WTC11 (cell line): ENCODE data around the gene EMILIN1. TPM values are rescaled to one million over a fixed set of nuclear protein-coding genes. Genes with fewer than 3 reads are reported as not detected.

ENCODE experiments used
- ATAC-seq: fragments of 200-7000 bp; cut with Tn5 transposase; 2 replicates; pipeline ENCODE4 v1.10.0; 2021; ENCODE audit warnings: mild to moderate bottlenecking, moderate library complexity
- CTCF ChIA-PET: fragments of 300-600 bp; sonication (Branson Sonifier 250); formaldehyde crosslinking; loops from one replicate; lab custom pipeline; 2021; ENCODE audit warnings: antibody characterized with exemption; lab: Charles Lee
- POLR2A ChIA-PET: fragments of 350-600 bp; sonication (Branson Sonifier 250); formaldehyde crosslinking; loops from one replicate; lab custom pipeline; 2021; ENCODE audit warnings: antibody characterized with exemption; lab: Charles Lee
- DNase-seq: peaks from one replicate; pipeline ENCODE4 v3.0.0; 2021; ENCODE audit warnings: low spot score
- H3K27ac Mint-ChIP-seq: 2 replicates; pipeline ENCODE4 v1.8.0; 2021; ENCODE audit warnings: mixed read lengths
- H3K27me3 Mint-ChIP-seq: 2 replicates; pipeline ENCODE4 v1.8.0; 2021; ENCODE audit warnings: low read depth, mild to moderate bottlenecking, moderate library complexity, mixed read lengths
- H3K36me3 Mint-ChIP-seq: 2 replicates; pipeline ENCODE4 v1.8.0; 2021; ENCODE audit warnings: mixed read lengths
- H3K4me1 Mint-ChIP-seq: 2 replicates; pipeline ENCODE4 v1.8.0; 2022; ENCODE audit warnings: mixed read lengths
- H3K4me3 Mint-ChIP-seq: 2 replicates; pipeline ENCODE4 v1.8.0; 2021; ENCODE audit warnings: mild to moderate bottlenecking, moderate library complexity, mixed read lengths
- H3K9me3 Mint-ChIP-seq: 2 replicates; pipeline ENCODE4 v1.8.0; 2021; ENCODE audit warnings: mixed read lengths
- GABPB1 ChIP-seq: sonication (generic); formaldehyde crosslinking; IDR thresholded peaks from 2 replicates; pipeline ENCODE4 v1.8.1; 2023; ENCODE audit warnings: mild to moderate bottlenecking, missing genetic modification reagents
- GRHL2 ChIP-seq: fragments of 250-450 bp; sonication (Bioruptor Pico); IDR thresholded peaks from 2 replicates; pipeline ENCODE4 v1.8.0; 2022; ENCODE audit warnings: mild to moderate bottlenecking, moderate library complexity; ENCODE audit not compliant: insufficient replicate concordance, severe bottlenecking
- MXD4 ChIP-seq: fragments of 250-450 bp; sonication (Bioruptor Pico); IDR thresholded peaks from 2 replicates; pipeline ENCODE4 v1.8.0; 2021; ENCODE audit warnings: mild to moderate bottlenecking, moderate library complexity, borderline replicate concordance
- OVOL2 ChIP-seq: fragments of 250-450 bp; sonication (Bioruptor Pico); IDR thresholded peaks from 2 replicates; pipeline ENCODE4 v1.9.0; 2021; ENCODE audit warnings: mild to moderate bottlenecking, borderline replicate concordance
- TEAD1 ChIP-seq: sonication (generic); formaldehyde crosslinking; IDR thresholded peaks from 2 replicates; pipeline ENCODE4 v1.8.0; 2022; ENCODE audit warnings: mild to moderate bottlenecking, missing genetic modification reagents
- TEAD4 ChIP-seq: sonication (generic); formaldehyde crosslinking; IDR thresholded peaks from 2 replicates; pipeline ENCODE4 v1.8.0; 2022; ENCODE audit warnings: mild to moderate bottlenecking, missing genetic modification reagents
- ZNF121 ChIP-seq: sonication (generic); formaldehyde crosslinking; IDR thresholded peaks from 2 replicates; pipeline ENCODE4 v1.8.0; 2023; ENCODE audit warnings: missing genetic modification reagents
- ZNF219 ChIP-seq: sonication (generic); formaldehyde crosslinking; IDR thresholded peaks from 2 replicates; pipeline ENCODE4 v1.8.0; 2023; ENCODE audit warnings: missing genetic modification reagents, mild to moderate bottlenecking, borderline replicate concordance
- total RNA-seq: library from RNA; stranded (reverse); gene quantifications from 3 replicates; pipeline ENCODE4 v1.2.3, GENCODE V29; 2021
- TF ChIP-seq, protein P1 (sequence below): fragments of 250-450 bp; sonication (Bioruptor Pico); IDR thresholded peaks from 2 replicates; pipeline ENCODE4 v1.9.0; 2021; ENCODE audit warnings: mild to moderate bottlenecking, borderline replicate concordance
- TF ChIP-seq, protein P2 (sequence below): fragments of 250-450 bp; sonication (Bioruptor Pico); IDR thresholded peaks from 2 replicates; pipeline ENCODE4 v2.1.2; 2022; ENCODE audit warnings: mild to moderate bottlenecking, moderate library complexity
- TF ChIP-seq, protein P3 (sequence below): sonication (generic); formaldehyde crosslinking; IDR thresholded peaks from 2 replicates; pipeline ENCODE4 v1.8.1; 2022; ENCODE audit warnings: low read depth, missing genetic modification reagents, borderline replicate concordance
- TF ChIP-seq, protein P4 (sequence below): sonication (generic); formaldehyde crosslinking; IDR thresholded peaks from 2 replicates; pipeline ENCODE4 v1.8.0; 2022; ENCODE audit warnings: mild to moderate bottlenecking, missing genetic modification reagents
- TF ChIP-seq, protein P5 (sequence below): sonication (generic); formaldehyde crosslinking; IDR thresholded peaks from 2 replicates; pipeline ENCODE4 v1.8.1; 2023; ENCODE audit warnings: mild to moderate bottlenecking, missing genetic modification reagents, moderate library complexity
- TF ChIP-seq, protein P6 (sequence below): fragments of 250-450 bp; sonication (Bioruptor Pico); IDR thresholded peaks from 2 replicates; pipeline ENCODE4 v1.9.0; 2021; ENCODE audit warnings: moderate library complexity, mild to moderate bottlenecking, inconsistent platforms, borderline replicate concordance

The EMILIN1 gene
- total RNA-seq, 1 experiment from 2014 or later: 3.5 TPM

DNA sequence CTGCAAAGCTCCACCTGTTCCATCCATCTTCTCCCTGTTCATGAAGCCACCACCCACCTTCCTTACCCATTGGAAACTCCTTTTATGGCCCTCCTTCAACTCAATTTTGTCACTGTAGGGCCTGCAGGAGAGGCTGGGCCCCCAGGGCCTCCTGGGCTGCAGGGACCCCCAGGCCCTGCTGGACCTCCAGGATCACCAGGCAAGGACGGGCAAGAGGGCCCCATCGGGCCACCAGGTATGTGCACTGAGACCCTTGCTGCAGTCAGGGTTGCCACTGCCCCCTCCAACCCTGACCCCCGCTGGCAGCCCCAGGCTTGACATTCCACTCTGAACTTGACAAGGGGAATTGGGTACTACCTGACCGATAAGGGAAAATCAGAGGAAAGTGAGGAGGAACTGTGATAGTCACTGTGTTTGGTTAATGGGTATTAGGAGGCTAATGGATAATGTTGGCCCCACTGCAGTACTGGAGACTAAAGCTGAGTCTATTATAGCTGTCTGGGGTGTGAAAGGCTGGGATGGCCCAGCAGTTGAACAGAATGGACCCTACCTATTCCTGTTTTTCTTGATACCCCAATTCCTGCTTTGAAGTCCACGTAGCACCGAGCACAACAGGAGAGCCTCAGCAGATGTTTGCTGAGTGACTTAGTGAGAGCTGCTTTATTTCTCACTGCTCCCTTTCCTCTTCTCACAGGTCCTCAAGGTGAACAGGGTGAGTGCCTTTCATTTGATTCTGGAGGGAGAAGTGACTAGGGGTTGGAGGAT, 6.1 kb downstream of the EMILIN1 start (continued):
- TF ChIP-seq OVOL2: no peak

DNA sequence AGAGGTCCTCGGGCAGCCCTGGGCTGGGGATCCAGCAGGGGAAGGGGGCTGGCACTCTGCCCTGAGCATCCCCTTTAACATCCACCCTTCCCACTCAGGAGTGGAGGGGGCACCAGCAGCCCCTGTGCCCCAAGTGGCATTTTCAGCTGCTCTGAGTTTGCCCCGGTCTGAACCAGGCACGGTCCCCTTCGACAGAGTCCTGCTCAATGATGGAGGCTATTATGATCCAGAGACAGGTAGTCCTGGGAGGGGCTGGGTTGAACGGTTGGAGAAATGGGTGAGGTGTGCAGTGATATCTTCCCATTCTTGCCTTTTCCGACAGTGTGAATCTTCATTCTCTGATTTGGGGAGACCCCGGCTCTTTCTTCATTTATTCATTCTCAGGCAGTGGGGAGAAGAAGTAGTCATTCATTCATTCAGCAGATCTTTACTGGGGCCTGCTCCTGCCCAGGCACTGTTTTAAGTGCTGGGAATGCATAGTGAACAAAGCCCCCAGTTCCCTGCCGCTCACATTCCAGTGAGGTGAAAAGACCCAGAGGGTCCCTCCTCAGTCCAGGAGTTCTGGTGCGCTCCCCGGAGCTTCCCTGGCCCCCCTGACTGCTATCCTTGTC, 6.8 kb downstream of the EMILIN1 start:
- no peak for ATAC-seq
- Mint-ChIP-seq H3K9me3 (no peaks in the 10 kb centered on the region), H3K27ac (no peak overlapping the region), H3K4me3 (peak overlapping the region; percentile 70), H3K36me3 (no peaks in the 10 kb centered on the region), H3K27me3 (peaks cover 23% of the 10 kb centered on the region), H3K4me1 (peaks cover 27% of the 10 kb centered on the region)
- ChIA-PET CTCF (interaction anchor here (0.6 to 6.4 kb wide), 7 partner anchors 12 to 195 kb away, joined by 3 to 50 read pairs (median 4); partner anchors contain the start of genes AGBL5 and OST4), POLR2A (interaction anchor here (0.9 to 2.4 kb wide), 2 partner anchors 13 to 33 kb away, joined by 3 to 9 read pairs; partner anchors contain the start of gene OST4)
- TF ChIP-seq, protein P1, sequence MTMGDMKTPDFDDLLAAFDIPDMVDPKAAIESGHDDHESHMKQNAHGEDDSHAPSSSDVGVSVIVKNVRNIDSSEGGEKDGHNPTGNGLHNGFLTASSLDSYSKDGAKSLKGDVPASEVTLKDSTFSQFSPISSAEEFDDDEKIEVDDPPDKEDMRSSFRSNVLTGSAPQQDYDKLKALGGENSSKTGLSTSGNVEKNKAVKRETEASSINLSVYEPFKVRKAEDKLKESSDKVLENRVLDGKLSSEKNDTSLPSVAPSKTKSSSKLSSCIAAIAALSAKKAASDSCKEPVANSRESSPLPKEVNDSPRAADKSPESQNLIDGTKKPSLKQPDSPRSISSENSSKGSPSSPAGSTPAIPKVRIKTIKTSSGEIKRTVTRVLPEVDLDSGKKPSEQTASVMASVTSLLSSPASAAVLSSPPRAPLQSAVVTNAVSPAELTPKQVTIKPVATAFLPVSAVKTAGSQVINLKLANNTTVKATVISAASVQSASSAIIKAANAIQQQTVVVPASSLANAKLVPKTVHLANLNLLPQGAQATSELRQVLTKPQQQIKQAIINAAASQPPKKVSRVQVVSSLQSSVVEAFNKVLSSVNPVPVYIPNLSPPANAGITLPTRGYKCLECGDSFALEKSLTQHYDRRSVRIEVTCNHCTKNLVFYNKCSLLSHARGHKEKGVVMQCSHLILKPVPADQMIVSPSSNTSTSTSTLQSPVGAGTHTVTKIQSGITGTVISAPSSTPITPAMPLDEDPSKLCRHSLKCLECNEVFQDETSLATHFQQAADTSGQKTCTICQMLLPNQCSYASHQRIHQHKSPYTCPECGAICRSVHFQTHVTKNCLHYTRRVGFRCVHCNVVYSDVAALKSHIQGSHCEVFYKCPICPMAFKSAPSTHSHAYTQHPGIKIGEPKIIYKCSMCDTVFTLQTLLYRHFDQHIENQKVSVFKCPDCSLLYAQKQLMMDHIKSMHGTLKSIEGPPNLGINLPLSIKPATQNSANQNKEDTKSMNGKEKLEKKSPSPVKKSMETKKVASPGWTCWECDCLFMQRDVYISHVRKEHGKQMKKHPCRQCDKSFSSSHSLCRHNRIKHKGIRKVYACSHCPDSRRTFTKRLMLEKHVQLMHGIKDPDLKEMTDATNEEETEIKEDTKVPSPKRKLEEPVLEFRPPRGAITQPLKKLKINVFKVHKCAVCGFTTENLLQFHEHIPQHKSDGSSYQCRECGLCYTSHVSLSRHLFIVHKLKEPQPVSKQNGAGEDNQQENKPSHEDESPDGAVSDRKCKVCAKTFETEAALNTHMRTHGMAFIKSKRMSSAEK: no peak
- TF ChIP-seq, protein P2, sequence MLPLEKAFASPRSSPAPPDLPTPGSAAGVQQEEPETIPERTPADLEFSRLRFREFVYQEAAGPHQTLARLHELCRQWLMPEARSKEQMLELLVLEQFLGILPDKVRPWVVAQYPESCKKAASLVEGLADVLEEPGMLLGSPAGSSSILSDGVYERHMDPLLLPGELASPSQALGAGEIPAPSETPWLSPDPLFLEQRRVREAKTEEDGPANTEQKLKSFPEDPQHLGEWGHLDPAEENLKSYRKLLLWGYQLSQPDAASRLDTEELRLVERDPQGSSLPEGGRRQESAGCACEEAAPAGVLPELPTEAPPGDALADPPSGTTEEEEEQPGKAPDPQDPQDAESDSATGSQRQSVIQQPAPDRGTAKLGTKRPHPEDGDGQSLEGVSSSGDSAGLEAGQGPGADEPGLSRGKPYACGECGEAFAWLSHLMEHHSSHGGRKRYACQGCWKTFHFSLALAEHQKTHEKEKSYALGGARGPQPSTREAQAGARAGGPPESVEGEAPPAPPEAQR (CRISPR knock-in tag): no peak
- no peak for TF ChIP-seq MXD4 (CRISPR knock-in tag)
- TF ChIP-seq, protein P3, sequence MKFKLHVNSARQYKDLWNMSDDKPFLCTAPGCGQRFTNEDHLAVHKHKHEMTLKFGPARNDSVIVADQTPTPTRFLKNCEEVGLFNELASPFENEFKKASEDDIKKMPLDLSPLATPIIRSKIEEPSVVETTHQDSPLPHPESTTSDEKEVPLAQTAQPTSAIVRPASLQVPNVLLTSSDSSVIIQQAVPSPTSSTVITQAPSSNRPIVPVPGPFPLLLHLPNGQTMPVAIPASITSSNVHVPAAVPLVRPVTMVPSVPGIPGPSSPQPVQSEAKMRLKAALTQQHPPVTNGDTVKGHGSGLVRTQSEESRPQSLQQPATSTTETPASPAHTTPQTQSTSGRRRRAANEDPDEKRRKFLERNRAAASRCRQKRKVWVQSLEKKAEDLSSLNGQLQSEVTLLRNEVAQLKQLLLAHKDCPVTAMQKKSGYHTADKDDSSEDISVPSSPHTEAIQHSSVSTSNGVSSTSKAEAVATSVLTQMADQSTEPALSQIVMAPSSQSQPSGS (CRISPR knock-in tag): no peak
- TF ChIP-seq, protein P4, sequence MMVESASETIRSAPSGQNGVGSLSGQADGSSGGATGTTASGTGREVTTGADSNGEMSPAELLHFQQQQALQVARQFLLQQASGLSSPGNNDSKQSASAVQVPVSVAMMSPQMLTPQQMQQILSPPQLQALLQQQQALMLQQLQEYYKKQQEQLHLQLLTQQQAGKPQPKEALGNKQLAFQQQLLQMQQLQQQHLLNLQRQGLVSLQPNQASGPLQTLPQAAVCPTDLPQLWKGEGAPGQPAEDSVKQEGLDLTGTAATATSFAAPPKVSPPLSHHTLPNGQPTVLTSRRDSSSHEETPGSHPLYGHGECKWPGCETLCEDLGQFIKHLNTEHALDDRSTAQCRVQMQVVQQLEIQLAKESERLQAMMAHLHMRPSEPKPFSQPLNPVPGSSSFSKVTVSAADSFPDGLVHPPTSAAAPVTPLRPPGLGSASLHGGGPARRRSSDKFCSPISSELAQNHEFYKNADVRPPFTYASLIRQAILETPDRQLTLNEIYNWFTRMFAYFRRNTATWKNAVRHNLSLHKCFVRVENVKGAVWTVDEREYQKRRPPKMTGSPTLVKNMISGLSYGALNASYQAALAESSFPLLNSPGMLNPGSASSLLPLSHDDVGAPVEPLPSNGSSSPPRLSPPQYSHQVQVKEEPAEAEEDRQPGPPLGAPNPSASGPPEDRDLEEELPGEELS (CRISPR knock-in tag): no peak
- no peak for TF ChIP-seq GRHL2 (CRISPR knock-in tag)
- TF ChIP-seq GABPB1 (CRISPR knock-in tag): no peak
- no peak for TF ChIP-seq TEAD4 (CRISPR knock-in tag)
- TF ChIP-seq, protein P5, sequence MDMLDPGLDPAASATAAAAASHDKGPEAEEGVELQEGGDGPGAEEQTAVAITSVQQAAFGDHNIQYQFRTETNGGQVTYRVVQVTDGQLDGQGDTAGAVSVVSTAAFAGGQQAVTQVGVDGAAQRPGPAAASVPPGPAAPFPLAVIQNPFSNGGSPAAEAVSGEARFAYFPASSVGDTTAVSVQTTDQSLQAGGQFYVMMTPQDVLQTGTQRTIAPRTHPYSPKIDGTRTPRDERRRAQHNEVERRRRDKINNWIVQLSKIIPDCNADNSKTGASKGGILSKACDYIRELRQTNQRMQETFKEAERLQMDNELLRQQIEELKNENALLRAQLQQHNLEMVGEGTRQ (CRISPR knock-in tag): no peak
- TF ChIP-seq ZNF219: no peak
- TF ChIP-seq ZNF121 (CRISPR knock-in tag): no peak
- no peak for TF ChIP-seq TEAD1 (CRISPR knock-in tag)
- TF ChIP-seq, protein P6, sequence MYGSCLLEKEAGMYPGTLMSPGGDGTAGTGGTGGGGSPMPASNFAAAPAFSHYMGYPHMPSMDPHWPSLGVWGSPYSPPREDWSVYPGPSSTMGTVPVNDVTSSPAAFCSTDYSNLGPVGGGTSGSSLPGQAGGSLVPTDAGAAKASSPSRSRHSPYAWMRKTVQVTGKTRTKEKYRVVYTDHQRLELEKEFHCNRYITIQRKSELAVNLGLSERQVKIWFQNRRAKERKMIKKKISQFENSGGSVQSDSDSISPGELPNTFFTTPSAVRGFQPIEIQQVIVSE (CRISPR knock-in tag): no peak
- no peak for DNase-seq
